OCI-LY7 (cell line): ENCODE measurements around the gene SAGE1. TPM values are rescaled to one million over a fixed set of nuclear protein-coding genes. Genes with fewer than 3 reads are reported as not detected.
"Not testable (repeated sequence)": the region's sequence is repeated elsewhere in the genome, so short reads cannot be mapped to it uniquely, and the experiment has no call there.

Source experiments
- BruUV-seq: library from RNA; stranded (reverse); fragments of 400-500 nt; replicated peaks from 2 replicates; lab custom pipeline; 2021; lab: Mats Ljungman, UMichigan
- CTCF ChIA-PET: fragments of 300-600 bp; sonication (Branson Sonifier 250); formaldehyde crosslinking; loops from one replicate; lab custom pipeline; 2022; ENCODE audit warnings: antibody characterized with exemption; ENCODE audit not compliant: unreplicated experiment; lab: Charles Lee
- POLR2A ChIA-PET: fragments of 300-600 bp; sonication (Branson Sonifier 250); formaldehyde crosslinking; loops from one replicate; lab custom pipeline; 2022; ENCODE audit warnings: antibody characterized with exemption; lab: Charles Lee
- DNase-seq: peaks from one replicate; pipeline ENCODE4 v3.0.0-alpha.2; 2015; ENCODE audit warnings: low spot score
- H2AFZ ChIP-seq: fragments of 200-600 bp; sonication (generic), shearing (Covaris generic); 2 replicates; pipeline ENCODE4 v1.6.1; 2014; ENCODE audit warnings: mild to moderate bottlenecking, antibody characterized with exemption, low read length, moderate library complexity
- H3K27ac ChIP-seq: fragments of 200-600 bp; sonication (generic); 2 replicates; pipeline ENCODE4 v1.5.1; 2014; ENCODE audit warnings: mixed run types, low read depth, mild to moderate bottlenecking, moderate library complexity, low read length, inconsistent platforms; ENCODE audit not compliant: poor library complexity, severe bottlenecking
- H3K36me3 ChIP-seq: fragments of 200-600 bp; sonication (generic); 2 replicates; pipeline ENCODE4 v1.6.1; 2014; ENCODE audit warnings: mild to moderate bottlenecking, antibody characterized with exemption, low read length, moderate library complexity, mixed read lengths; ENCODE audit not compliant: insufficient read depth
- H3K4me1 ChIP-seq: fragments of 200-600 bp; sonication (generic); 2 replicates; pipeline ENCODE4 v1.5.1; 2014; ENCODE audit warnings: mild to moderate bottlenecking, low read length; ENCODE audit not compliant: insufficient read depth, poor library complexity, severe bottlenecking
- H3K4me2 ChIP-seq: fragments of 200-600 bp; sonication (generic); 2 replicates; pipeline ENCODE4 v1.6.1; 2014; ENCODE audit warnings: mild to moderate bottlenecking, low read length
- H3K4me3 ChIP-seq: fragments of 200-600 bp; sonication (generic); 2 replicates; pipeline ENCODE4 v1.5.1; 2014; ENCODE audit warnings: mild to moderate bottlenecking, low read depth, low read length; ENCODE audit not compliant: poor library complexity, severe bottlenecking
- H3K79me2 ChIP-seq: fragments of 200-600 bp; sonication (generic); 2 replicates; pipeline ENCODE4 v1.6.1; 2016; ENCODE audit warnings: low read depth, mild to moderate bottlenecking, low read length, moderate library complexity, mixed read lengths; ENCODE audit not compliant: insufficient read depth
- H3K9me2 ChIP-seq: fragments of 200-600 bp; sonication (generic); 2 replicates; pipeline ENCODE4 v1.6.1; 2016; ENCODE audit warnings: mild to moderate bottlenecking, low read length, mixed read lengths; ENCODE audit not compliant: insufficient read depth
- H3K9me3 ChIP-seq: fragments of 200-600 bp; sonication (generic); 2 replicates; pipeline ENCODE4 v1.6.1; 2014; ENCODE audit warnings: mild to moderate bottlenecking, mixed run types, low read length, mixed read lengths
- H4K20me1 ChIP-seq: fragments of 200-600 bp; sonication (generic); 2 replicates; pipeline ENCODE4 v1.6.1; 2014; ENCODE audit warnings: mild to moderate bottlenecking, antibody characterized with exemption, low read length, moderate library complexity, mixed read lengths; ENCODE audit not compliant: insufficient read depth
- CTCF ChIP-seq: fragments of 200-600 bp; sonication (generic); conservative IDR thresholded peaks from 2 replicates; pipeline ENCODE4 v1.5.1; 2014; ENCODE audit warnings: mild to moderate bottlenecking, antibody characterized with exemption, low read length, moderate library complexity, mixed read lengths
- EZH2phosphoT487 ChIP-seq: fragments of 200-600 bp; sonication (generic); IDR thresholded peaks from 2 replicates; pipeline ENCODE4 v1.6.1; 2018; ENCODE audit warnings: low read depth, borderline replicate concordance, mild to moderate bottlenecking, mixed run types, antibody characterized with exemption, low read length, moderate library complexity, mixed read lengths
- intact Hi-C: fragments of 100-400 bp; cut with micrococcal nuclease; formaldehyde crosslinking; loops from one replicate; pipeline ENCODE4 v1.10.0; 2022; ENCODE audit not compliant: unreplicated experiment
- total RNA-seq, 2 experiments: library from RNA; depleted of rRNA in 1 of 2; stranded (reverse); fragments of >200 nt in 1 of 2; shearing (Covaris generic) in 1 of 2; gene quantifications; 2 replicates each; pipeline ENCODE4 v1.2.3, GENCODE V29; 2014 to 2022

SAGE1 gene
- total RNA-seq, 2 experiments from 2014 or later: not detected

- CTCF ChIA-PET, H3K4me1 ChIP-seq, BruUV-seq, H3K9me2 ChIP-seq, H3K4me2 ChIP-seq, H3K9me3 ChIP-seq, H3K79me2 ChIP-seq, POLR2A ChIA-PET, H2AFZ ChIP-seq, H4K20me1 ChIP-seq, H3K4me3 ChIP-seq, H3K27ac ChIP-seq, H3K36me3 ChIP-seq, intact Hi-C loops: not testable (repeated sequence)
- peak; percentile 18 for DNase-seq
- TF ChIP-seq CTCF: peak; percentile 57
Measured at GRCh38 chrX:135888976-135889375, 4.5 kb upstream of the SAGE1 start.

- intact Hi-C loops: no loop called here
- Histone ChIP-seq H2AFZ (no peak overlapping the region), H3K4me3 (no peak overlapping the region), H3K4me2 (no peak overlapping the region), H3K79me2 (no peaks in the 10 kb centered on the region), H3K9me2 (no peaks in the 10 kb centered on the region), H3K4me1 (no peaks in the 10 kb centered on the region), H3K27ac (no peak overlapping the region), H3K9me3 (no peaks in the 10 kb centered on the region), H3K36me3 (no peaks in the 10 kb centered on the region), H4K20me1 (no peaks in the 10 kb centered on the region)
- TF ChIP-seq EZH2phosphoT487 (no peak), CTCF (no peak)
- CTCF ChIA-PET: no interaction called here
- DNase-seq: no peak
- POLR2A ChIA-PET: no interaction called here
- BruUV-seq: no TSS peak
Measured at GRCh38 chrX:135890087-135890585, 3.4 kb upstream of the SAGE1 start.

GRCh38 chrX:135892781-135893180 is 735 bp upstream of the SAGE1 start:
- BruUV-seq: no TSS peak
- no peaks in the 10 kb centered on the region for H3K9me2 ChIP-seq
- no peaks in the 10 kb centered on the region for H3K4me1 ChIP-seq
- H3K79me2 ChIP-seq: no peaks in the 10 kb centered on the region
- intact Hi-C loops: no loop called here
- H4K20me1 ChIP-seq: no peaks in the 10 kb centered on the region
- H3K36me3 ChIP-seq: no peaks in the 10 kb centered on the region
- CTCF ChIA-PET: no interaction called here
- H3K9me3 ChIP-seq: no peaks in the 10 kb centered on the region
- no peak for DNase-seq
- no peak overlapping the region for H3K4me2 ChIP-seq
- POLR2A ChIA-PET: no interaction called here
- no peak overlapping the region for H3K4me3 ChIP-seq
- H2AFZ ChIP-seq: no peak overlapping the region
- no peak overlapping the region for H3K27ac ChIP-seq
- TF ChIP-seq EZH2phosphoT487 (no peak), CTCF (no peak)
